Measurements from ENCODE around the gene SLC41A1.

DNA sequence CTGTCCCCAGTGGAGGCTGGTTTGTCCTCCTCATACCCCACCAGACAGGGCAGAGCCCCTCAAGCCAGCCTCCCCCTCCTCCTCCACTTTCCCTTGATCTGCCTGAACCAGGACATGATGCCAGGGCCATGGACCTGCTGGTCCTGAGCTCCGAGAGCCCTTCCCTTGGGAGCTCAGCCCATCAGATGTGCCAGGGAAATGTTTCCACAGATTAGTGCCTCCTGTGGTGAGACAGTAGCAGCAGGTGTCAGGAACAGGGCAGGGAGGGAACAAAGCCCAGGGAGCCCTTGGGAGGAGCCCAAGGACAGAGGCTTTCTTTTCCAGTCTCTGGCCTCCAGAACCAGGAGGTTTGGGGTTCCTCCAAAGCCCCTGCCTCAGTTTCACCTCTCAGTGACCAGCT is 14.6 kb upstream of the SLC41A1 start:
- TF ChIP-seq, protein P1, sequence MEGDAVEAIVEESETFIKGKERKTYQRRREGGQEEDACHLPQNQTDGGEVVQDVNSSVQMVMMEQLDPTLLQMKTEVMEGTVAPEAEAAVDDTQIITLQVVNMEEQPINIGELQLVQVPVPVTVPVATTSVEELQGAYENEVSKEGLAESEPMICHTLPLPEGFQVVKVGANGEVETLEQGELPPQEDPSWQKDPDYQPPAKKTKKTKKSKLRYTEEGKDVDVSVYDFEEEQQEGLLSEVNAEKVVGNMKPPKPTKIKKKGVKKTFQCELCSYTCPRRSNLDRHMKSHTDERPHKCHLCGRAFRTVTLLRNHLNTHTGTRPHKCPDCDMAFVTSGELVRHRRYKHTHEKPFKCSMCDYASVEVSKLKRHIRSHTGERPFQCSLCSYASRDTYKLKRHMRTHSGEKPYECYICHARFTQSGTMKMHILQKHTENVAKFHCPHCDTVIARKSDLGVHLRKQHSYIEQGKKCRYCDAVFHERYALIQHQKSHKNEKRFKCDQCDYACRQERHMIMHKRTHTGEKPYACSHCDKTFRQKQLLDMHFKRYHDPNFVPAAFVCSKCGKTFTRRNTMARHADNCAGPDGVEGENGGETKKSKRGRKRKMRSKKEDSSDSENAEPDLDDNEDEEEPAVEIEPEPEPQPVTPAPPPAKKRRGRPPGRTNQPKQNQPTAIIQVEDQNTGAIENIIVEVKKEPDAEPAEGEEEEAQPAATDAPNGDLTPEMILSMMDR (IDR thresholded peaks at IDR 0.05): no peak
- TF ChIP-seq POLR2A (IDR thresholded peaks at IDR 0.05): no peak

Measured in tibial nerve (tissue), 3 donors.